Endometrial microvascular endothelial cells (primary cell): ENCODE results near the gene MRPS18A. TPM values are rescaled to one million over a fixed set of nuclear protein-coding genes. Genes with fewer than 3 reads are reported as not detected.

ENCODE experiments used
- in situ Hi-C: cut with HindIII; loops from 2 replicates; pipeline ENCODE4 v1.10.0; 2017; ENCODE audit warnings: low sequenced_read_pairs, low pct_unique_long_range_greater_than_20kb; ENCODE audit errors: inconsistent ontology term
- total RNA-seq: library from RNA; depleted of rRNA; stranded (reverse); fragments of >200 nt; gene quantifications from one replicate; pipeline ENCODE4 v1.2.3, GENCODE V29; 2015; ENCODE audit errors: inconsistent ontology term

The MRPS18A gene
- total RNA-seq, 1 donor from 2014 or later: 32.7 TPM

- in situ Hi-C loops: no loop called here
These were observed 62.1 kb downstream of the MRPS18A start for GRCh38 chr6:43625393-43625992.

- in situ Hi-C loops: no loop called here
These were observed 62.8 kb downstream of the MRPS18A start for GRCh38 chr6:43624786-43625288.

- in situ Hi-C loops: no loop called here
These were observed 63.5 kb downstream of the MRPS18A start for GRCh38 chr6:43623880-43624785.

GRCh38 chr6:43622541-43622940, 65.0 kb downstream of the MRPS18A start:
- in situ Hi-C loops: no loop called here

GRCh38 chr6:43621836-43622180, 65.8 kb downstream of the MRPS18A start:
- in situ Hi-C loops: no loop called here

Other genes starting within 250 kb of the MRPS18A start
- gene DLK2, start 232.2 kb downstream of the MRPS18A start, total RNA-seq: not detected
- gene TJAP1, start 210.2 kb downstream of the MRPS18A start, total RNA-seq: 18.9 TPM
- not detected for gene LRRC73, start 177.4 kb downstream of the MRPS18A start, total RNA-seq
- gene YIPF3, start 170.9 kb downstream of the MRPS18A start, total RNA-seq: 102 TPM
- gene POLR1C, start 170.7 kb downstream of the MRPS18A start, total RNA-seq: 43.9 TPM
- gene XPO5, start 111.8 kb downstream of the MRPS18A start, total RNA-seq: 37.4 TPM
- gene POLH, start 111.6 kb downstream of the MRPS18A start, total RNA-seq: 25.6 TPM
- gene GTPBP2, start 58.5 kb downstream of the MRPS18A start, total RNA-seq: 62.5 TPM
- gene MAD2L1BP, start 52.0 kb downstream of the MRPS18A start, total RNA-seq: 43.9 TPM
- not detected for gene RSPH9, start 42.8 kb downstream of the MRPS18A start, total RNA-seq
- 12.4 TPM for gene VEGFA, start 82.4 kb upstream of the MRPS18A start, total RNA-seq